Measurements from ENCODE around the gene FAM221A. TPM values are rescaled to one million over a fixed set of nuclear protein-coding genes. Genes with fewer than 3 reads are reported as not detected.

FAM221A gene
- total RNA-seq, 1 donor from 2014 or later: 9.8 TPM

Other genes starting within 250 kb of the FAM221A start
- gene IGF2BP3, start 209.7 kb upstream of the FAM221A start, total RNA-seq: 2.0 TPM
- 97.9 TPM for gene TRA2A, start 148.2 kb upstream of the FAM221A start, total RNA-seq
- gene CCDC126, start 82.8 kb upstream of the FAM221A start, total RNA-seq: 15.5 TPM
- gene STK31, start 30.0 kb downstream of the FAM221A start, total RNA-seq: 1.8 TPM